HEK293 (cell line): ENCODE results near the gene LAMC3.

Experiments
- GLI2 ChIP-seq: fragments of 450-650 bp; formaldehyde crosslinking; IDR thresholded peaks from 2 replicates; pipeline ENCODE4; 2017; ENCODE audit warnings: missing biosample characterization, missing genetic modification characterization, low read depth, borderline replicate concordance
- PATZ1 ChIP-seq: fragments of 450-650 bp; formaldehyde crosslinking; IDR thresholded peaks from 2 replicates; pipeline ENCODE4 v1.5.1; 2016; ENCODE audit warnings: missing biosample characterization, missing genetic modification characterization
- REST ChIP-seq: fragments of 450-650 bp; formaldehyde crosslinking; IDR thresholded peaks from 2 replicates; pipeline ENCODE4 v1.5.1; 2016; ENCODE audit warnings: missing biosample characterization, missing genetic modification characterization
- SCRT1 ChIP-seq: fragments of 450-650 bp; formaldehyde crosslinking; IDR thresholded peaks from 2 replicates; pipeline ENCODE4 v1.5.1; 2016; ENCODE audit warnings: missing biosample characterization, missing genetic modification characterization, borderline replicate concordance
- TCF7L2 ChIP-seq: IDR thresholded peaks from 2 replicates; pipeline ENCODE4 v1.6.1; 2011; ENCODE audit warnings: low read depth, mild to moderate bottlenecking, inconsistent platforms, low read length, moderate library complexity, borderline replicate concordance
- YY1 ChIP-seq: fragments of 450-650 bp; formaldehyde crosslinking; IDR thresholded peaks from 2 replicates; pipeline ENCODE4 v1.5.1; 2018; ENCODE audit warnings: missing biosample characterization, missing genetic modification characterization
- ZFP41 ChIP-seq: fragments of 450-650 bp; formaldehyde crosslinking; IDR thresholded peaks from 2 replicates; pipeline ENCODE4 v1.5.1; 2016; ENCODE audit warnings: missing biosample characterization, missing genetic modification characterization, borderline replicate concordance
- ZNF266 ChIP-seq: fragments of 450-650 bp; formaldehyde crosslinking; IDR thresholded peaks from 2 replicates; pipeline ENCODE4 v1.5.1; 2016; ENCODE audit warnings: missing biosample characterization, missing genetic modification characterization, low read depth
- ZNF274 ChIP-seq, 2 experiments: fragments of 200-500 bp in 1 of 2; fragments of 450-650 bp in 1 of 2; sonication (Bioruptor generic) in 1 of 2; formaldehyde crosslinking in 1 of 2; IDR thresholded peaks; 2 replicates each; pipeline versions ENCODE4 v1.5.1 to v1.6.1; 2014 to 2016; ENCODE audit warnings: borderline replicate concordance in 1 of 2, inconsistent platforms in 1 of 2, low read length in 1 of 2, missing biosample characterization in 1 of 2, missing genetic modification characterization in 1 of 2
- ZNF596 ChIP-seq: fragments of 450-650 bp; IDR thresholded peaks from 2 replicates; pipeline ENCODE4 v1.5.0; 2018; ENCODE audit warnings: missing biosample characterization, mild to moderate bottlenecking, missing genetic modification characterization, moderate library complexity
- ZNF747 ChIP-seq: fragments of 450-650 bp; formaldehyde crosslinking; IDR thresholded peaks from 2 replicates; pipeline ENCODE4 v1.5.1; 2016; ENCODE audit warnings: missing biosample characterization, missing genetic modification characterization
- TF ChIP-seq, protein P1 (sequence below): fragments of 450-650 bp; formaldehyde crosslinking; IDR thresholded peaks from 2 replicates; pipeline ENCODE4 v1.5.1; 2016; ENCODE audit warnings: missing biosample characterization, missing genetic modification characterization
- TF ChIP-seq, protein P2 (sequence below): fragments of 450-650 bp; formaldehyde crosslinking; IDR thresholded peaks from 2 replicates; pipeline ENCODE4 v1.5.1; 2016; ENCODE audit warnings: missing biosample characterization, missing genetic modification characterization
- TF ChIP-seq, protein P3 (sequence below): fragments of 450-650 bp; formaldehyde crosslinking; IDR thresholded peaks from 2 replicates; pipeline ENCODE4 v1.5.1; 2016; ENCODE audit warnings: missing biosample characterization, missing genetic modification characterization

- TF ChIP-seq ZFP41 (tag by site-specific recombination) (no peak), REST (tag by site-specific recombination) (no peak), ZNF274 (IDR thresholded peaks at IDR 0.05; ENCODE audit: low read length) (no peak), ZNF274 (tag by site-specific recombination; IDR thresholded peaks at IDR 0.05; ENCODE audit: borderline replicate concordance) (no peak), ZNF596 (tag by site-specific recombination) (no peak), ZNF266 (no peak), ZNF747 (no peak), PATZ1 (tag by site-specific recombination) (no peak), YY1 (tag by site-specific recombination) (no peak), TCF7L2 (no peak), GLI2 (tag by site-specific recombination) (no peak), SCRT1 (no peak)
- TF ChIP-seq, protein P1, sequence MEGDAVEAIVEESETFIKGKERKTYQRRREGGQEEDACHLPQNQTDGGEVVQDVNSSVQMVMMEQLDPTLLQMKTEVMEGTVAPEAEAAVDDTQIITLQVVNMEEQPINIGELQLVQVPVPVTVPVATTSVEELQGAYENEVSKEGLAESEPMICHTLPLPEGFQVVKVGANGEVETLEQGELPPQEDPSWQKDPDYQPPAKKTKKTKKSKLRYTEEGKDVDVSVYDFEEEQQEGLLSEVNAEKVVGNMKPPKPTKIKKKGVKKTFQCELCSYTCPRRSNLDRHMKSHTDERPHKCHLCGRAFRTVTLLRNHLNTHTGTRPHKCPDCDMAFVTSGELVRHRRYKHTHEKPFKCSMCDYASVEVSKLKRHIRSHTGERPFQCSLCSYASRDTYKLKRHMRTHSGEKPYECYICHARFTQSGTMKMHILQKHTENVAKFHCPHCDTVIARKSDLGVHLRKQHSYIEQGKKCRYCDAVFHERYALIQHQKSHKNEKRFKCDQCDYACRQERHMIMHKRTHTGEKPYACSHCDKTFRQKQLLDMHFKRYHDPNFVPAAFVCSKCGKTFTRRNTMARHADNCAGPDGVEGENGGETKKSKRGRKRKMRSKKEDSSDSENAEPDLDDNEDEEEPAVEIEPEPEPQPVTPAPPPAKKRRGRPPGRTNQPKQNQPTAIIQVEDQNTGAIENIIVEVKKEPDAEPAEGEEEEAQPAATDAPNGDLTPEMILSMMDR (tag by site-specific recombination) = no peak
- TF ChIP-seq, protein P2, sequence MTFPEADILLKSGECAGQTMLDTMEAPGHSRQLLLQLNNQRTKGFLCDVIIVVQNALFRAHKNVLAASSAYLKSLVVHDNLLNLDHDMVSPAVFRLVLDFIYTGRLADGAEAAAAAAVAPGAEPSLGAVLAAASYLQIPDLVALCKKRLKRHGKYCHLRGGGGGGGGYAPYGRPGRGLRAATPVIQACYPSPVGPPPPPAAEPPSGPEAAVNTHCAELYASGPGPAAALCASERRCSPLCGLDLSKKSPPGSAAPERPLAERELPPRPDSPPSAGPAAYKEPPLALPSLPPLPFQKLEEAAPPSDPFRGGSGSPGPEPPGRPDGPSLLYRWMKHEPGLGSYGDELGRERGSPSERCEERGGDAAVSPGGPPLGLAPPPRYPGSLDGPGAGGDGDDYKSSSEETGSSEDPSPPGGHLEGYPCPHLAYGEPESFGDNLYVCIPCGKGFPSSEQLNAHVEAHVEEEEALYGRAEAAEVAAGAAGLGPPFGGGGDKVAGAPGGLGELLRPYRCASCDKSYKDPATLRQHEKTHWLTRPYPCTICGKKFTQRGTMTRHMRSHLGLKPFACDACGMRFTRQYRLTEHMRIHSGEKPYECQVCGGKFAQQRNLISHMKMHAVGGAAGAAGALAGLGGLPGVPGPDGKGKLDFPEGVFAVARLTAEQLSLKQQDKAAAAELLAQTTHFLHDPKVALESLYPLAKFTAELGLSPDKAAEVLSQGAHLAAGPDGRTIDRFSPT = no peak
- TF ChIP-seq, protein P3, sequence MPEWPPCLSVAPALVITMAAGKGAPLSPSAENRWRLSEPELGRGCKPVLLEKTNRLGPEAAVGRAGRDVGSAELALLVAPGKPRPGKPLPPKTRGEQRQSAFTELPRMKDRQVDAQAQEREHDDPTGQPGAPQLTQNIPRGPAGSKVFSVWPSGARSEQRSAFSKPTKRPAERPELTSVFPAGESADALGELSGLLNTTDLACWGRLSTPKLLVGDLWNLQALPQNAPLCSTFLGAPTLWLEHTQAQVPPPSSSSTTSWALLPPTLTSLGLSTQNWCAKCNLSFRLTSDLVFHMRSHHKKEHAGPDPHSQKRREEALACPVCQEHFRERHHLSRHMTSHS (tag by site-specific recombination) = no peak
Observed at GRCh38 chr9:130988905-130989304, 20.1 kb upstream of the LAMC3 start.
